GM19395 (cell line): ENCODE data around the gene PCDH19.
"Not testable (repeated sequence)": the region's sequence is repeated elsewhere in the genome, so short reads cannot be mapped to it uniquely, and the experiment has no call there.

Experiments used
- ATAC-seq: cut with Tn5 transposase; IDR thresholded peaks from one replicate; pipeline ENCODE4 v1.9.1; 2021; ENCODE audit warnings: mild to moderate bottlenecking, moderate library complexity; ENCODE audit not compliant: unreplicated experiment

PCDH19 gene

GRCh38 chrX:100409610-100410590, at the start of gene PCDH19:
TSS of gene PCDH19 (minus strand) at chrX:100410273. CDS start at chrX:100408597, 1,676 bp downstream.
- no peak for ATAC-seq

GRCh38 chrX:100449696-100450608, 39.9 kb upstream of the PCDH19 start:
- ATAC-seq = no peak

- ATAC-seq = peak; percentile 79
Observed at GRCh38 chrX:100447655-100448397, 37.8 kb upstream of the PCDH19 start.

- ATAC-seq = no peak
Observed at GRCh38 chrX:100445593-100445992, 35.5 kb upstream of the PCDH19 start.

GRCh38 chrX:100441321-100441720, 31.2 kb upstream of the PCDH19 start:
- ATAC-seq = not testable (repeated sequence)

DNA sequence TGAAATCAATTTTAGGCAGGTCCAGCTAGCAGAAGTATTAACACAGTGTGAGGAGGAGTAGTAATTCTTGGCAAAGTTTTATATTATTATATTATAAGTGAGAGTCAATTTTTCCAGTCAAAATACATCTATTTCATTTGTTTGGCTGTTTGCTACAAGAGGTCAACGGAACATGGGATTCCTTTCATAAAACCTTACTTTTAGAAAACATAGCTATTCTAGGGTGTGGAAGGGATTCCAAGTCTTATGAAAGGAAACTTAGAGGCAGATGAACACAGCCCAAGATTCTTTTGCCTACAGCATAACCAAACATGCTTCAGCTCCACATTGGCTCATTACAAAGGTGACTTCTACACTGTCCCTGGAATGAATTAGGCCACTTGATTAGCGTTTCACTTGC, 29.9 kb upstream of the PCDH19 start:
- ATAC-seq = no peak

DNA sequence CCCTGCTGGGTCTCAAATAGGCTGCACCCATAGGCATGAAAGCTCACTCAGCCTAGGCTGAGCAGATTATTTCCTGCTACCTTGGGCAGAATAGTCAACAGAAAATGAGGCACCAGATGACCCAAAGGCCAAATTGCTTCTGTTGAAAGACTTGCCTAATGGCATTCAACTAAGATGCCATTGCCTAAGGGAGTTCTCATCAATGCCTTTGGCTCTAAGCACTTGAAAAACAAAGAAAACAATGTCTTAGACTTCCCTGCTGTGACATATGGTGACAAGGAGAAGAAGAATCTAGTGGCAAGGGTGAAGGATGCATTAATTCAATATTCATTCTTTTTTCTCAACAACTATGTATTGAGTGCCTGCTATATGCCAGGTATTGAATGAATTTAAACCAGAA, 25.7 kb upstream of the PCDH19 start:
- no peak for ATAC-seq

DNA sequence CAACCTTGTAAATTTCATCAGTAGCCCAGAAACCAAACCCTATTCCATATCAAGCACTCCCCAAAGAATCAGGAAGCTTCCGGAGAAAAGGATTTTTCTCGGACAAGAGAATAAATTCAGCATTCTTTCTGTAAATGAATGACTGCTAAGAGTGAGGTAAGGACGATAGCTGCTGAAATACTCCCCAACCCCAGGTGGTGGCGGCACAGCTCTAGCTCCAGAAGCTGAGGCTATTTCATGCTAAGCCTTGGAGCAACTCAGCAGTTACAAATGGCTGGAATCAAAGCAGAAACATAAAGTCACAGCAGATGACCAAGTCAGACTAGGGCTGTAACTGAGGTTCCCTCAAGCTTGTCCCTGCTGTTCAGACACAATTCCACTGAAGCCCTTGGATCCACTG, 13.9 kb upstream of the PCDH19 start:
- ATAC-seq = no peak

GRCh38 chrX:100418556-100418955, 8.5 kb upstream of the PCDH19 start:
- ATAC-seq = no peak

- ATAC-seq = no peak
Observed at GRCh38 chrX:100417681-100418080, 7.6 kb upstream of the PCDH19 start.

GRCh38 chrX:100413229-100413628, 3.2 kb upstream of the PCDH19 start:
- peak; percentile 86 for ATAC-seq

DNA sequence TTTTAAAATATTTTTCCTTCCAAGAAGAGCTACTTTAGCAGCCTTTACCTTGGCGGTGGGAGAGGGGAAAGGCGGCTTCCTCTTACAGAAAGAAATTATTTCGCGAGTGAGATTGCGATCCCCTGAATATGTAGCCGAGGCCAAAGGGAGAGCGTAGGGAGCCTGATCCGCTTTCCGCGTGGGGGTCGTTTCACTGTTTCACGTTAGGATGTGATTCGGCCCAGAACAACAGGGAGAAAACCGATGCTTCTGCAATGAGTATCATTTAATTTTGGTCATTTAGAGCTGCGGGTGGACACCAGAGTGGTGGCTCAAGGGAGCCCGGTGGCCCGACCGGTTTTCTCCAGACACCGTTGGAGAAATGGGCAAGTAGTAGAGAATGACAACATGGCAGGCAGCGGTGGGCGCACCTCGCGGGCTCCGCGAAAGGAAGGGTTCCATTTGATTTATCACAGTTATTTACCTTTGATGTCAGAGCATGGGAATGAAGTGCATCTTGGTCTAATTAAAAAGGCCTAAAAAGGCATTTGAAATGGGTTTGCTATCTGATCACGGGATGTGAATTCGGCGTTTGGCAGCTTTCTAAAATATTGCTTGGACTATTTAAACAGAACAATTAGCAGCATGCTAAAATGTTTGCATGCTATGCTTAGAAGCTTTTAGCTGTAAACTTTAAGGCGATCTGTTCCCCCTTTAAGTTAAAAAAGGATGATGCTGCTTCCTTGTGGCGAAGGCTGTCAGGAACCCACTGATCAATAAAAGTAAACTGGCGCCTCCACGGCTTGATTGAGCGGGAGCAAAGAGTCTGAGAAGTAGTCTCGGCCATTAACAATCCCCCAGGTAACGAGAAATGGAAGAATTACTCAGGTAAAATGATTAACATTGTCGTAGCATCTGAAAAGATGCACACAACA, 2.0 kb upstream of the PCDH19 start:
- ATAC-seq = no peak

- ATAC-seq = no peak
Observed at GRCh38 chrX:100410901-100411801, 1.1 kb upstream of the PCDH19 start.

GRCh38 chrX:100408713-100409609, 1.1 kb downstream of the PCDH19 start:
- ATAC-seq = no peak

DNA sequence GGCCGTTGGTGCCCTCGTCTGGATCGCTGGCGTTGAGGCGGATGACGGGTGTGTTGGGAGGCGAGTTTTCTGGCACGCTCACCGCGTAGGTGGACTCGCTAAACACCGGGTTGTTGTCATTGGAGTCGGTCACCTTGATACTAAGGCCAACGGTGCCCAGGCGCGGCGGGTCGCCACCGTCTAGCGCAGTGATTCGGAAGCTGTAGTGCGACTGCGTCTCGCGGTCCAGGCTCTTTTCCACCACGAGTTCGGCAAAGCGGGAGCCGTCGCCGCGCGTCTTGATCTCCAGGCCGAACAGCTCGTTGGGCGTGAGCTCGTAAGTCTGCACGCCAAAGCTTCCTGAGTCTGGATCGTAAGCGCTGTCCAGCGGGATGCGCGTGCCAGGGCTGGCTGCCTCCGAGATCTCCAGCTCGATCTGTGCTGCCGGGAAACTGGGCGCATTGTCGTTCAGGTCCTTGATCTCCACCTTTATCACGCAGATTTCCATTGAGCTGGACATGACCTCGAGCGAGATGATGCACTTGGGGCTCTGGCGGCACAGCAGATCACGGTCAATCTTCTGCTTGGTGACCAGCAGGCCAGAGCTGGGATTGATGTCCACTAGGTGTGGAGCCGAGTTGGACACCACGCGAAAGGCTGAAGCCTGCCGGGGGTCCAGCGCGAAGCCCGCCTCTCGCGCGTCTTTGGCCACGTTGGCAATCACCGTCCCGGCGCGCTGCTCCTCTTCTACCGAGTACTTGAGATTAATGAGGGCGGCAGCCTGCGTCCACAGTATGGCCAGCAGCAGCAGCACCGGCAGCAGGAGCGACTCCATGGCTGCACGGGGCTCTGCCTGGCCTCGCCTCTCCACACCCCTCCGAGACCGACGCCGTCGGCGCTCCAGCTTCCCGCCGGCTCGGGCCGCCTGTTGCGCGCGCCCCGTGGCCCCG, 2.0 kb downstream of the PCDH19 start:
- ATAC-seq = no peak

DNA sequence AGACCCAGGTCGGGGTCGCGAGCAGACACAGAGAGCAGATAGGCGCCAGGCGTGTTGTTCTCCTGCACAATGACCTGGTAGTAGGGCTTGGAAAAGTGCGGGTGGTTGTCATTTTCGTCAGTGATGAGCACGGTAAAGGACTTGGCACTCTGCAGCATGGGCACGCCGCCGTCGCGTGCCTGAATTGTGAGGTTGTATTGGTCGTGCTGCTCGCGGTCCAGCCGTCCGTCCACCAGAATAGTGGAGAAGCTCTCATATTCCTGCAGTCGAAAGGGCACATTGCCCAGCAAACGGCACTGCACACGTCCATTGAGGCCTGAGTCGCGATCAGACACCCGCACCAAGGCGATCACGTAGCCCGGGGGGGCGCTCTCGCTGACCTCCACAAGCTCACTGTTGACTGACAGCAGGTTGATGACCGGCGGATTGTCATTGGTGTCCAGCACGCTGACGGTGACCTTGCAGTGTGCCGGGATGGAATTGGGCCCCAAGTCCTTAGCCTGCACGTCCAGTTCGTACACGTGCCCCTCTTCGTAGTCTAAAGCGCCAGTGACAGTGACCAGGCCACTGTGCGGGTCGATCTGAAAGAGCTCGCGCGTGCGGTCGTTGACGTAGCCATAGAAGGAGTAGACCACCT, 2.8 kb downstream of the PCDH19 start:
- no peak for ATAC-seq
